Endometrial microvascular endothelial cells (primary cell): ENCODE results near the gene ECM2. TPM values are rescaled to one million over a fixed set of nuclear protein-coding genes. Genes with fewer than 3 reads are reported as not detected.

Experiments
- in situ Hi-C: cut with HindIII; loops from 2 replicates; pipeline ENCODE4 v1.10.0; 2017; ENCODE audit warnings: low sequenced_read_pairs, low pct_unique_long_range_greater_than_20kb; ENCODE audit errors: inconsistent ontology term
- total RNA-seq: library from RNA; depleted of rRNA; stranded (reverse); fragments of >200 nt; gene quantifications from one replicate; pipeline ENCODE4 v1.2.3, GENCODE V29; 2015; ENCODE audit errors: inconsistent ontology term

Gene ECM2
- total RNA-seq, 1 donor from 2014 or later = not detected

DNA sequence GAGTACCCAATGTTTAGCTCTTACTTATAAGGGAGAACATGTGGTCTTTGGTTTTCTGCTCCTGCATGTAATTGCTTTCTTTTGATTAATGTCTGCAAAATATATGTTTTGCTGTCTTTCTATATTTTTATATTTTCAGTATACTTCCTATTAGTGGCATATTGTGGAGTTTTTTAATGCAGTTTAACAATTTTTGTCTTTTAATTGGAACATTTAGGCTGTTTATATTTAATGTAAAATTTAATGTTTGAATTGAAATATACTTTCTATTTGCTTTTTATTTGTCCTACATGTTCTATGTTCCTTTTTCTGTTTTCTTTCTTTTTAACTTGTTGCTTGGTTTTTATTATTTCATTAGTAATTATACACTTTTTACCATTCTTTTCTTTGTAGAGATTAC is 4.9 kb downstream of the ECM2 start:
- in situ Hi-C loops = no loop called here

DNA sequence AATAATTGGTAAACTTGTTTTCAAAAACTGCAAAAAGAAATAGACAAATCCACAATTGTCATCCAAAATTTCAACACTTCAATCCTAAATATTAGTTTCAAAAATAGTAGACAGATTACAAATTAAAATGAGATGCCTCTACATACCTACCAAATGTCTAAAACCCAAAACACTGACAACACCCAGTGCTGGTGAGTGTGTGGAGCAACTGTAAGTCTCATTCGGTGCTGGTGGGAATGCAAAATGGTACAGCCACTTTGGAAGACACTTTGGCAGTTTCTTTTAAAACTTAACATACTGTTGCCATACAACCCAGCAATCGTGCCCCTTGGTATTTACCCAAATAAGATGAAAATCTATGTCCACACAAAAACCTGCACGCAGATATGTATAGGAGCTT is 6.7 kb downstream of the ECM2 start:
- in situ Hi-C loops = no loop called here

DNA sequence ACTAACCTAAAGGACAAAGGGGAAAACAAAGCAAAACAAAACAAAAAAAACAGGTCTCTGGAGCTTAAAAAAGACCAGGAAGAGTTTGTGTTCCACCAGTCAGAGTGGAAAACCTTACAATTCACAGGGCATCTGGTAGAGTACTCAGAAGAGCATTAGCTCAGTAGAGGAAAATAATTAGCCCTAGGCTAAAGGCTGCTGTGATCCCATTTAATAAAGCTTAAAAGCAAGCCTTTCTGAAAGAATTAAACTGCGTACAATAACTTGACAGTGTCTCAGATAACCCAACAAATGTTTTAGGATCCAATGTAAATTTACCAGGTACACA is 7.3 kb downstream of the ECM2 start:
- in situ Hi-C loops = no loop called here

DNA sequence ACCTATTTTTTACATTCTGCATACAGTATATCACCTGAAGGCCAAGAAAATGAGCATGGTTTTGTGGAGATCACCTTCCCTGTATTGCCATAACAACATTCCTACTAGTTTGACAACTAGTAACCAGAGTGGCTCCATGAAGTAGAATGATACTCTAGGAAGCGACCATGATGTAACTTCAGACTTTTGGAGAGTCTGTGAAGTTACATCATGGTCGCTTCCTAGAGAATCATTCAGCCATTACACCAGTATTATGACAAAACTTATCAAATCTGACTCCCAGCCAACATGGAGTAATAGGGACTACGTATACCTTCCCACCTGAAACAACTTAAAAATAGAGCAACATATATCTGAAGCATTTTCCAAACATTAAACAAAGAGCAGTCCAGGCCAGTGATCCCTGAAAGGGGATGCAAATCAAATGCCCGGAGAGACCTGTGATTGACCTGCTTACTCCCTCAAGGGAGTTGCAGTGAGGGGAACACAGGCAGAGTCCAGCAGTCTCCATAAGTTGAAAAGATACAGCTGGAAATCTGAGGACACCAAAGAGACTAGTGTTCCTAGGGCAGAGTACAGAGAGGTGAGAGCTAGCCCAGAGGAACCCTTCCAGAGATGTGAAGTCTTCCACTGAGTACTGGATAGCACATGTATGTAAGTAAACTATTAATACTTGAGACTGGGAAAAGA is 7.8 kb downstream of the ECM2 start:
- in situ Hi-C loops = no loop called here

- in situ Hi-C loops = no loop called here
Observed at GRCh38 chr9:92527291-92527828, 8.4 kb downstream of the ECM2 start.

DNA sequence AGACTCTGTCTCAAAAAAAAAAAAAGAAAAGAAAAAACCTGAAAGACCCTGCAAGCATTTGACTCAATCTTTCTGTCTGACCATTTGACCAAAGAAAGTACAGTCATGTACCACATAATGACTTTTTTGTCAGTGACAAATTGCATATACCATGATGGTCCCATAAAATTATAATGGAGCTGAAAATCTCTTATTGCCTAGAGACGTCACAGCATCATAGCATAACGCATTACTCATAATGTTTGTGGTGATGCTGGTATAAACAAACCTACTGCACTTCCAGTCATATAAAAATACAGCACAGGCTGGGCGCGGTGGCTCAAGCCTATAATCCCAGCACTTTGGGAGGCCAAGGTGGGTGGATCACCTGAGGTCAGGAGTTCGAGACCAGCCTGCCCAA is 10.5 kb downstream of the ECM2 start:
- in situ Hi-C loops = no loop called here

- in situ Hi-C loops = no loop called here
Observed at GRCh38 chr9:92524881-92525280, 10.9 kb downstream of the ECM2 start.

DNA sequence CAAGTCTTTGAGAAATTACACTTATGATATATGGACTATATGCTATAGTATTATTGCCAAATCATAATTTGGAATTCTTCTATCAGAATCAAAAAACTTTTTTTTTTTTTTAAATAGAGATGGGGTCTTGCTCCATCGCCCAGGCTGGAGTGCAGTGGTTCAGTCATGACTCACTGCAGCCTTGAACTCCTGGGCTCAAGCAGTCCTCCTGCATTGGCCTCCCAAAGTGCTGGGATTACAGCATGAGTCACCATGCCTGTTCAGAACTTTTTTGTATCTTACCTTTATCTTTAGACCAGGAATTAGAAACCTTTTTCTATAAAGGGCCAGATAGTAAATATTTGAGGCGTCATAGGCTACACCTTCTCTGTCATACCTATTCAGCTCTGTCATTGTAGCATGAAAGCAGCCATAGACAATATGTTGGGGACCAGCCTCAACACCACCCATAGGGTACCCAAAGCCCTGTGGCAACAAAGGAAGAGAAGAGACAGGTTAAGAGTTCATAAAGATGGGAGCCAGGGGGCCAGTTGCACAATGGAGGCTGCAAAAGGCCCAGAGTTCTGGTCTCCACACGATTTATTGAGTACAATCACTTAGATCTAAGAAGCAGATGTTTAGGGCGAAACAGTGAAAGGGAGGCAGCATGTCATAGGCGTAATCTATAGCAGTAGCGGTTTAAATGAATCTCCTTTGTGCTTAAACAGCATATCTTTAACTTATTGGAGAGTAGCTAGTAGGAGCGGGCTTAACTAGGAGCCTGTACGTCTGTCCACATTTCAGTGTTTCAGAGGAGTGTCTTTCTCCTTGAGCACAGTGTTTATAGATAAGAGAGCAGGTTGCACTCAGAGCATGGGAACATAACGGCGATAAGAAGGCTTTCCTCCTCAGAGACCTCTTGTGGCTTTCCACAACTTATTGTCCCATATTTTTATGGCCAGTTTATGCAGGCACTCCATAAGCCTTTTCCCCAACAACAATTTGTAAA is 12.5 kb downstream of the ECM2 start:
- in situ Hi-C loops = no loop called here

GRCh38 chr9:92520837-92521236 is 15.0 kb downstream of the ECM2 start:
- in situ Hi-C loops = no loop called here

DNA sequence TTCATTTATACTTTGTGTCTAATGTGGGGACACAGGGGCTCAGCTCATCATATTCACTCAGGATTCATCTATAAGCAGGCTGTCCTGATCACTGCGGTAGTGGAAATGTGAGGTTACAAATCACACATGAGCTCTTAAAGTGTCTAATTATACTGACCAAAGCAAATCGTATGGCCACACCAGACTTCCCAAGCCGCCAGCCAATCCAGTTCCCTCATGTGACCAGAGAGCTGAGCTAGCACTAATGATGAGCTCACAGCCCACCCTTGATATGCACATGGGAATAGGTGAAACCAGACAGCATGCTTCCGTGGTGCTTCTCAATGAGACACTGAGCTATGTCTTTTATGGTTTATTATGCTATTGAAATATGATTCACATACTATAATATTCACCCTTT is 17.6 kb downstream of the ECM2 start:
- in situ Hi-C loops = no loop called here

- in situ Hi-C loops = no loop called here
Observed at GRCh38 chr9:92517046-92517445, 18.7 kb downstream of the ECM2 start.

- in situ Hi-C loops = no loop called here
Observed at GRCh38 chr9:92516521-92516920, 19.3 kb downstream of the ECM2 start.

DNA sequence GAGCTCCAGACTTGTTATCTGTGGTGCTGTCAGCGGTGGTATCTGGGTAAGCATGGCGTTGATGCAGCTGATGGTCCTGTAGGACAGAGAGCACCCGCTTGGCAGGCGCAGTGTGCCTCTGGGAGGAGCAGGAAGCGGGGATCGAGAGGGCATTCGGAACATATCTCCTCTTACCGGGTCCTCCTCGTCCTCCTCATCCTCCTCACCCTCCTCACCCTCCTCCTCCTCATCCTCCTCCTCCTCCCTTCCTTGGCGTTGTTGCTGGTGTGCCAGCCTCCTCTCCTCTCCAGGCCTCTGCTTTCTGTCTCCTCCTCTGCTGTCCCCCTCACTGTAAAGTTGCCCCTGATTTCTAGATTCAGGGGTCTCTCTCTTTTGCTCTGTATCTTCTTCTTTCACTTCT is 21.2 kb downstream of the ECM2 start:
- in situ Hi-C loops = no loop called here

- in situ Hi-C loops = no loop called here
Observed at GRCh38 chr9:92513349-92513748, 22.4 kb downstream of the ECM2 start.

- in situ Hi-C loops = no loop called here
Observed at GRCh38 chr9:92512622-92513021, 23.2 kb downstream of the ECM2 start.

- in situ Hi-C loops = no loop called here
Observed at GRCh38 chr9:92510747-92511146, 25.0 kb downstream of the ECM2 start.

GRCh38 chr9:92509050-92509449 is 26.7 kb downstream of the ECM2 start:
- in situ Hi-C loops = no loop called here

GRCh38 chr9:92508018-92508820 is 27.6 kb downstream of the ECM2 start:
- in situ Hi-C loops = no loop called here

- in situ Hi-C loops = no loop called here
Observed at GRCh38 chr9:92507496-92507895, 28.3 kb downstream of the ECM2 start.
